HFF-Myc (cell line): ENCODE data around the gene NINJ2.
"Not testable (repeated sequence)": the region's sequence is repeated elsewhere in the genome, so short reads cannot be mapped to it uniquely, and the experiment has no call there.

Experiments
- DNase-seq: peaks from one replicate; pipeline ENCODE4 v3.0.0-alpha.2; 2011; ENCODE audit warnings: low read depth; ENCODE audit errors: extremely low read depth
- H3K4me3 ChIP-seq: replicated peaks from 2 replicates; pipeline ENCODE4 v1.5.1; 2011; ENCODE audit warnings: low read depth, mild to moderate bottlenecking, control low read depth, low read length
- TF ChIP-seq, protein P1 (sequence below): IDR thresholded peaks from 2 replicates; pipeline ENCODE4 v1.5.1; 2012; ENCODE audit warnings: mild to moderate bottlenecking, low read depth, low read length, control low read depth; ENCODE audit errors: missing control alignments

Gene NINJ2, protein sequence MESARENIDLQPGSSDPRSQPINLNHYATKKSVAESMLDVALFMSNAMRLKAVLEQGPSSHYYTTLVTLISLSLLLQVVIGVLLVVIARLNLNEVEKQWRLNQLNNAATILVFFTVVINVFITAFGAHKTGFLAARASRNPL

DNA sequence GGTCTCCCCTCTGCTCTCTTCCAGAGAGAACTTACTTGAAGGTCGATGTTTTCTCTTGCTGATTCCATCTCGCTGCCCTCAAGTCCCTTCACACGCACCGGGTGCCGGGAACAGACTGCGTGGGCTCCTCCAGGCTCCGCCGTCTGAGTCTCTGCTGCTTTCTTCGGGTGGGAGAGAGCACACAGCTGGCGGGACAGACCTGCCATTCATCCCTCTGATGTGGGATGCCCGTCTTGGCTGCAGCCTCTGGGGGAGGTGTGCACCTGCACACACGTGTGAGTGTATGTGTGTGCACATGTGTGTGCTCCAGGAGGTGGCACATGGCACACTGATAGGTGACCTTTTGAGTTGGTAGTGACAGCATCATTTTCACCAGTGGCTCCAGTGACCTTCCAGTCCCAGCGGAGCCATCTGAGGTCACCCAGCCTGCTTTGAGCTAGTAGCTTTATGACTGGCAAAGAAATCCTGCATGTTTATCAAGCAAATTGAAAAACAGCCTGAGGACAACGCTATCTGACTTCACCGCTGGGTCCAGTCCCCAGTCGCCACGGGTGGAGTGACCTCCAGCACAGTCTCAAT is at the start of gene NINJ2:
NINJ2 (minus strand) TSS at position 153 of the 579 bp plus-strand sequence; CDS start at position 68, 85 bp downstream.
- no peak for DNase-seq
- TF ChIP-seq, protein P1, sequence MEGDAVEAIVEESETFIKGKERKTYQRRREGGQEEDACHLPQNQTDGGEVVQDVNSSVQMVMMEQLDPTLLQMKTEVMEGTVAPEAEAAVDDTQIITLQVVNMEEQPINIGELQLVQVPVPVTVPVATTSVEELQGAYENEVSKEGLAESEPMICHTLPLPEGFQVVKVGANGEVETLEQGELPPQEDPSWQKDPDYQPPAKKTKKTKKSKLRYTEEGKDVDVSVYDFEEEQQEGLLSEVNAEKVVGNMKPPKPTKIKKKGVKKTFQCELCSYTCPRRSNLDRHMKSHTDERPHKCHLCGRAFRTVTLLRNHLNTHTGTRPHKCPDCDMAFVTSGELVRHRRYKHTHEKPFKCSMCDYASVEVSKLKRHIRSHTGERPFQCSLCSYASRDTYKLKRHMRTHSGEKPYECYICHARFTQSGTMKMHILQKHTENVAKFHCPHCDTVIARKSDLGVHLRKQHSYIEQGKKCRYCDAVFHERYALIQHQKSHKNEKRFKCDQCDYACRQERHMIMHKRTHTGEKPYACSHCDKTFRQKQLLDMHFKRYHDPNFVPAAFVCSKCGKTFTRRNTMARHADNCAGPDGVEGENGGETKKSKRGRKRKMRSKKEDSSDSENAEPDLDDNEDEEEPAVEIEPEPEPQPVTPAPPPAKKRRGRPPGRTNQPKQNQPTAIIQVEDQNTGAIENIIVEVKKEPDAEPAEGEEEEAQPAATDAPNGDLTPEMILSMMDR = no peak
- H3K4me3 ChIP-seq = no peak within 1 kb of the TSS

DNA sequence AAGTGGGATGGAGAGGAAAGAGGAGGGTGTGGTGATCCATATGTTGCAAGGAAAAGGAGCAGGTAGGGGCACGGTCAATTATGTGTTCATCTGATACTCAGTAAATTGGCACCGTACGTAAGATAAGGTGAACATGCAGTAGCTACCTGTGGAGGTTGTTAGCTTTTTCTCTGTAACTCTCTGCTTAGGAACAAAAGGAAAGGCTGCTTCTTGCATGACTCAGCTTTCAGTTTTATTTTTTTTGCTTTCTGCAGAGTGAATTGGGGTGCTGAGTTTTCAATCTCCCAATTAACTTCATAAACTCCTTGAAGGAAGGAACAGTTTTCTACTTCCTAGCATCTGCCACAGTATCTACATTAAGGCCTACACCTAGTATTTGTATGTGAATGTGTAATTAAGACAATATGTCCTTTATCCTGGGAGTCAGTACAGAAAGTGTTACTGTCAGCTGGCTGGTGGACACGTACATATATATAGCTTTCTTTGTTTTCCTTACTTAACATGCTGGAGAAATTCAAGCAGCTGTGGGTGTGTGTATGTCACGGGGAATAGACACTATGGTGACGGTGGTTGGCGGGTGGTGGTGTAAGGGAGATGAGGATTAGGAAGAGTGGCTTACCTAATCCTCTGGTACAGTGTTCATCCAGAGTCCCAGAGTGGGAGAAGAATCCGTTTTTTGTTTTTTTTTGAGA is 49.1 kb upstream of the NINJ2 start:
- no peak for DNase-seq
- no peak overlapping the region for H3K4me3 ChIP-seq
- TF ChIP-seq, protein P1 = no peak

DNA sequence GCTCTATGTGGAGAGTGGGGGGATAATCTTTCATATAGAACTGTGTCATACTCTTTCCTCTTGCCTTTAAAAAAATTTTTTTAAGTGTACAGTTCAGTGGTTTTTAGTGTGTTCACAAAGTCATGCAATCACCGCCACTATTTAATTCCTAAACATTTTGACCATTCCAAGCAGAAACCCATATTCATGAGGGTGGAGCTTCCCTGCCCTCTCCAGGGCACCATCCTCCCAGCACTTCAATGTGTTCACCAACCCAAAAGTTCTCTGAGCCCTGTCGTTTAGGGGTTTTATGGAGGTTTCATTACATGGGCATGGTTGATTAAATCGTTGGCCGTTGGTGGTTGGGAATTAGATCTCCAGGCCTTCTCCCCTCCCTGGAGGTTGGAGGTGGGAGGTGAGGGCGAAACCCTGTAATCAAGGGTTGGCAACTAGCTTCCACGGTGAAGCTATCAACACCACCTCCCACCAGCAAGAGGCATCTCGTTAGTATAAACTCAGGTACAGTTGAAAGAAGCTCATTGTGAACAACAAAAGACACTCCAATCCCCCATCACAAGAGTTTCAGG is 46.3 kb upstream of the NINJ2 start:
- TF ChIP-seq, protein P1 = no peak
- no peak for DNase-seq
- no peak overlapping the region for H3K4me3 ChIP-seq

DNA sequence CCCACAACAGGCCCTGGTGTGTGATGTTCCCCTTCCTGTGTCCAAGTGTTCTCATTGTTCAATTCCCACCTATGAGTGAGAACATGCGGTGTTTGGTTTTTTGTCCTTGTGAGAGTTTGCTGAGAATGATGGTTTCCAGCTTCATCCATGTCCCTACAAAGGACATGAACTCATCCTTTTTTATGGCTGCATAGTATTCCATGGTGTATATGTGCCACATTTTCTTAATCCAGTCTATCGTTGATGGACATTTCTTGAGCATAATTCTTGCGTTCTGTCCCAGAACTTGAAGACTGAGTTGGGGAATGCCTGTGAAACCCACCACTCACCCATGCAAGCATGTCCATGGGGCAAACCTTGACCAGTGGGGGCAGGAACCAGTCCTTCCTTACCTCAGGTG is 44.8 kb upstream of the NINJ2 start:
- H3K4me3 ChIP-seq, DNase-seq: not testable (repeated sequence)

DNA sequence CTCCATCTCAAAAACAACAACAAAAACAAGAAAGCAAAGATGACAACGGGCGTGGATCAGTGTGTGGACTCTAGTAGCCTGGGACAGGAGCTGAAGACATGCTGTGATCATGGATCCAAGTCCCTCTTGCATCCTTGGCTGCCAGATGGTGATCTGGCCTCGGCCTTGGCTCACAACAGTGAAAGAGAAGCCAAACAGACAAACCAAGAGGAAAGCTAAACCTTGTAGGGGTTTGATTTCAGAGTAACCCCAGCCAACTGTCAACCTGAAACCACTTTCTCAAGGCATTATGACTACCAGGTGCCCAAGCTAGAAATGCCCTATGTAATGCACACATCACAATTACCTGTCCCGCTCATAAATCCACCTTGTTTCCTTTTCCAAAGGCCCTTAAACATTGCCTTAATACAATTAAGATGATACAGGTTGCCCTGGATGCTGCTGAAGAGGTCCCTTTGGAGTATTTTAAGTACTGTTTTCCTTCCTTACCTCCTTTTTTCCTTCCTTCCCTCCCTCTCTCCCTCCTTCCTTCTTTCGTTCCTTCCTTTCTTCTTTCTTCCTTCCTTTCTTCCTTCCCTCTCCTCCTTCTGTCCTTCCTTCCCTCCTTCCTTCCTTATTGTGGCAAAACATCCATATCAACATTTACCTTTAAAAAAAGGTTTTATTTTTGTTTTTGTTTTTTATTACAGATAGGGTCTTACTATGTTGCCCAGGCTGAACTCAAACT is 41.4 kb upstream of the NINJ2 start:
- DNase-seq = no peak
- TF ChIP-seq, protein P1 = no peak
- H3K4me3 ChIP-seq = no peak overlapping the region

DNA sequence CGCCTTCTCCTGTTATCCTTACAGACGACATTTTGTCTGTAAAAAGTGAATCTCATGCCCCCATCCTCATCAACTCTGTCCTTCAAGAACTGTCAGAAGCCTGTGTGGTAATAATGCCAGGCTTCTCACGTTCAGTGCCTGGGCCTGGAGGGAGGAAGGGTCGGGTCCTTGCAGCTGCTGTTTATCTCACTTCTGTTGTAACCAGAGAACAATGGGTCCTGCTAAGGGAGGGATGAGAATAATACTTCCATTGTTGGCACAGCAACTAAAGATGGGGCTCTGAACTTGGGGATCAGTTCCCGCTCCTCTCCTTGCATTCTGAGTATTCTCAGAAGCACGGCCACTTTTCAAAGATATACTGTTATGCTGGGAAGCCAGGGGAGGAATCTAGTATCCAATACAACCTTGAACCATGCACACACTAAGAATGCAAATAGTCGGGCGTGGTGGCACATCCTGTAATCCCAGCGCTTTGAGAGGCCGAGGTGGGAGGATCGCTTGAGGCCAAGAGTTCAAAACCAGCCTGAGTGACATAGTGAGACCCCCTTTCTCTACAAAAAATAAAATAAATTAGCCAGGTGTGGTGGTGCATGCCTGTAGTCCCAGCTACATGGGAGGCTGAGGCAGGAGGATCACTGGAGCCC is 38.8 kb upstream of the NINJ2 start:
- TF ChIP-seq, protein P1 = no peak
- DNase-seq = no peak

DNA sequence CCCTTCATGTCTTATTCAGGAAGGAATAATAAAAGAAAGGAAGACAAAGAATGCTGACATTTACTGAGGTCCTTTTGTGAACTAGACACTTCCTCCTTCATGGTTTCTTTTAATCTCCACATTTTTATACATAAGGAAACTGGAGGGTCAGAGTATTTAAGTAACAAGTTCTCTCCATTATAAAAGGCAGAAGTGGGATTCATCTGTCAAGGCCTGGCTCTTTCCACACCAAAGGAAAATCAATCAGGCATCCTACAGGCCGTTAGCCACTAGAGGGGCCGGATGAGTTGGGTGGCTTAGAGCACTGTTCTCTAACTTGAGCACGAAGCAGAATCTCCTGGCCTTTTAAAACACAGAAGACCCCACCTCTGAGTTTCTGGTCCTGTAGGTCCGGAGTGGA is 36.8 kb upstream of the NINJ2 start:
- no peak overlapping the region for H3K4me3 ChIP-seq
- TF ChIP-seq, protein P1 = no peak
- no peak for DNase-seq

More for the DNA sequence above, 38.8 kb upstream of the NINJ2 start:
- no peak overlapping the region for H3K4me3 ChIP-seq

DNA sequence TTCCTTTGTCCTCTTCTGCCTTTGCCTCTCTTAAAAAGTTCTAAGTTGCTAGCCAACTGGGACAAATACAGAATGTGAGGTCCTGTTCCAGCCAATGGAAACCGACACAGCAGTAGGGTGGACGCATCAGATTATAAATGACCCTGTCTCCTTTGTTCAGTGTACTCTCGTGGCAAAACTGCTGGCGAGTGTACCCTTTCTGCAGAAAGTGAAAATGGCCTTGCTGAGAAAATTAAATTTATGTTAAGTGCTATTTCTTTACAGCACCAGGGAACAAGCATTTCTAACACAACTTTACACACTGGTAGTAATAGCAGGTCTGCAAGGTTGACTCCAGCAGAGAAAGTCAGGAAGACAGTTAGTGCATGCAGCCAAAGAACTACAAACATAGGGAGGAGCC is 35.0 kb upstream of the NINJ2 start:
- DNase-seq = not testable (repeated sequence)

More for the DNA sequence above, 35.0 kb upstream of the NINJ2 start:
- H3K4me3 ChIP-seq = not testable (repeated sequence)
